ENCODE data around the gene AGBL1.
"Not testable (repeated sequence)": the region's sequence is repeated elsewhere in the genome, so short reads cannot be mapped to it uniquely, and the experiment has no call there.

AGBL1 gene

GRCh38 chr15:86425746-86426145, 346.1 kb downstream of the AGBL1 start:
- no peak for DNase-seq

GRCh38 chr15:86432861-86433260, 353.2 kb downstream of the AGBL1 start:
- no peak for DNase-seq

- no peak for DNase-seq
Measured at GRCh38 chr15:86433983-86434382, 354.3 kb downstream of the AGBL1 start.

GRCh38 chr15:86439614-86440013, 359.9 kb downstream of the AGBL1 start:
- DNase-seq: no peak

- DNase-seq: no peak
Measured at GRCh38 chr15:86444527-86444926, 364.9 kb downstream of the AGBL1 start.

GRCh38 chr15:86445579-86446252, 366.0 kb downstream of the AGBL1 start:
- no peak for DNase-seq

GRCh38 chr15:86446253-86446640, 366.6 kb downstream of the AGBL1 start:
- no peak for DNase-seq

GRCh38 chr15:86465470-86466039, 385.9 kb downstream of the AGBL1 start:
- DNase-seq: not testable (repeated sequence)

GRCh38 chr15:86481720-86482119, 402.0 kb downstream of the AGBL1 start:
- no peak for DNase-seq

- no peak for DNase-seq
Measured at GRCh38 chr15:86483936-86484335, 404.3 kb downstream of the AGBL1 start.

- DNase-seq: no peak
Measured at GRCh38 chr15:86488046-86488445, 408.4 kb downstream of the AGBL1 start.

- no peak for DNase-seq
Measured at GRCh38 chr15:86489981-86490380, 410.3 kb downstream of the AGBL1 start.

GRCh38 chr15:86491118-86491517, 411.4 kb downstream of the AGBL1 start:
- DNase-seq: no peak

- no peak for DNase-seq
Measured at GRCh38 chr15:86493884-86494283, 414.2 kb downstream of the AGBL1 start.

- DNase-seq: no peak
Measured at GRCh38 chr15:86494475-86494874, 414.8 kb downstream of the AGBL1 start.

GRCh38 chr15:86502301-86502700, 422.6 kb downstream of the AGBL1 start:
- no peak for DNase-seq

- no peak for DNase-seq
Measured at GRCh38 chr15:86505951-86506350, 426.3 kb downstream of the AGBL1 start.

GRCh38 chr15:86506401-86506800, 426.7 kb downstream of the AGBL1 start:
- DNase-seq: no peak

GRCh38 chr15:86515625-86516024, 436.0 kb downstream of the AGBL1 start:
- DNase-seq: no peak

- no peak for DNase-seq
Measured at GRCh38 chr15:86522721-86523120, 443.1 kb downstream of the AGBL1 start.

- no peak for DNase-seq
Measured at GRCh38 chr15:86526938-86527690, 447.4 kb downstream of the AGBL1 start.

GRCh38 chr15:86528094-86528493, 448.4 kb downstream of the AGBL1 start:
- not testable (repeated sequence) for DNase-seq

GRCh38 chr15:86538141-86538540, 458.5 kb downstream of the AGBL1 start:
- no peak for DNase-seq

GRCh38 chr15:86540840-86541467, 461.3 kb downstream of the AGBL1 start:
- no peak for DNase-seq
